ENCODE data around the gene MYPN. TPM values are rescaled to one million over a fixed set of nuclear protein-coding genes. Genes with fewer than 3 reads are reported as not detected.

MYPN gene
- total RNA-seq, 2 donors from 2014 or later: not detected

- no peaks in the 10 kb centered on the region for H3K27me3 ChIP-seq (replicated peaks; ENCODE audit: insufficient read depth)
- no peaks in the 10 kb centered on the region for H3K4me1 ChIP-seq (ENCODE audit: control insufficient read depth in 1 of 2, low read depth in 2 of 2)
- TF ChIP-seq, protein P1, sequence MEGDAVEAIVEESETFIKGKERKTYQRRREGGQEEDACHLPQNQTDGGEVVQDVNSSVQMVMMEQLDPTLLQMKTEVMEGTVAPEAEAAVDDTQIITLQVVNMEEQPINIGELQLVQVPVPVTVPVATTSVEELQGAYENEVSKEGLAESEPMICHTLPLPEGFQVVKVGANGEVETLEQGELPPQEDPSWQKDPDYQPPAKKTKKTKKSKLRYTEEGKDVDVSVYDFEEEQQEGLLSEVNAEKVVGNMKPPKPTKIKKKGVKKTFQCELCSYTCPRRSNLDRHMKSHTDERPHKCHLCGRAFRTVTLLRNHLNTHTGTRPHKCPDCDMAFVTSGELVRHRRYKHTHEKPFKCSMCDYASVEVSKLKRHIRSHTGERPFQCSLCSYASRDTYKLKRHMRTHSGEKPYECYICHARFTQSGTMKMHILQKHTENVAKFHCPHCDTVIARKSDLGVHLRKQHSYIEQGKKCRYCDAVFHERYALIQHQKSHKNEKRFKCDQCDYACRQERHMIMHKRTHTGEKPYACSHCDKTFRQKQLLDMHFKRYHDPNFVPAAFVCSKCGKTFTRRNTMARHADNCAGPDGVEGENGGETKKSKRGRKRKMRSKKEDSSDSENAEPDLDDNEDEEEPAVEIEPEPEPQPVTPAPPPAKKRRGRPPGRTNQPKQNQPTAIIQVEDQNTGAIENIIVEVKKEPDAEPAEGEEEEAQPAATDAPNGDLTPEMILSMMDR (IDR thresholded peaks at IDR 0.05): no peak
- H3K36me3 ChIP-seq: no peaks in the 10 kb centered on the region
- no peak overlapping the region for H3K27ac ChIP-seq
- H3K9me3 ChIP-seq: no peaks in the 10 kb centered on the region
- no peak overlapping the region for H3K4me3 ChIP-seq
- DNase-seq (ENCODE audit: low spot score): no peak
- ATAC-seq (ENCODE audit: insufficient number of reproducible peaks, low FRiP score, low read depth): no peak
Measured at GRCh38 chr10:68142761-68143160, 33.5 kb downstream of the MYPN start.

- Histone ChIP-seq H3K27me3 (replicated peaks; ENCODE audit: insufficient read depth) (no peaks in the 10 kb centered on the region), H3K4me3 (no peak overlapping the region), H3K27ac (no peak overlapping the region), H3K4me1 (ENCODE audit: control insufficient read depth in 1 of 2, low read depth in 2 of 2) (no peaks in the 10 kb centered on the region), H3K9me3 (no peaks in the 10 kb centered on the region), H3K36me3 (no peaks in the 10 kb centered on the region)
- no peak for ATAC-seq (ENCODE audit: insufficient number of reproducible peaks, low FRiP score, low read depth)
- DNase-seq (ENCODE audit: low spot score): no peak
- TF ChIP-seq, protein P1 (IDR thresholded peaks at IDR 0.05): no peak
Measured at GRCh38 chr10:68144709-68145108, 35.4 kb downstream of the MYPN start.

DNA sequence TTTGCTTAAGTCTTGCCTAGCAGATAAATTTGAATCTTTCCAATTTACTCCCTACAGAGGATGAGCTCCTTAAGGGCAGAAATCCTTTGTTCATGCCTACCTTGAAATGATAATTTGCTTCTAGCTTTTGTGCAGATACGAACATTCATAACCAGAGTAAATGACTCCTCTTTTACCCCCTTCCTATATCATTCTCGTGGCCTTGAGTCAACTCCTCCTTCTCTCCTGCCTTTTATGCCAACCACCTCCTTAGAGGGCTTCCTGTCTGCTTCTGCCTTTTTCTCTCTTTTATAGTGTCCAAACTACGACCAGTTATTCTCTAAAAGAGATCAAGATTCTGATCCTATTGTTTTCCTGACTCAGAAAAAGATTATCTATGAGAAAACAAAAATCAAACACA lies 36.4 kb downstream of the MYPN start:
- Histone ChIP-seq H3K9me3 (no peaks in the 10 kb centered on the region), H3K4me1 (ENCODE audit: control insufficient read depth in 1 of 2, low read depth in 2 of 2) (no peaks in the 10 kb centered on the region), H3K36me3 (no peaks in the 10 kb centered on the region), H3K27me3 (replicated peaks; ENCODE audit: insufficient read depth) (no peaks in the 10 kb centered on the region), H3K27ac (no peak overlapping the region), H3K4me3 (no peak overlapping the region)
- no peak for ATAC-seq (ENCODE audit: insufficient number of reproducible peaks, low FRiP score, low read depth)
- DNase-seq (ENCODE audit: low spot score): no peak
- TF ChIP-seq, protein P1 (IDR thresholded peaks at IDR 0.05): no peak

DNA sequence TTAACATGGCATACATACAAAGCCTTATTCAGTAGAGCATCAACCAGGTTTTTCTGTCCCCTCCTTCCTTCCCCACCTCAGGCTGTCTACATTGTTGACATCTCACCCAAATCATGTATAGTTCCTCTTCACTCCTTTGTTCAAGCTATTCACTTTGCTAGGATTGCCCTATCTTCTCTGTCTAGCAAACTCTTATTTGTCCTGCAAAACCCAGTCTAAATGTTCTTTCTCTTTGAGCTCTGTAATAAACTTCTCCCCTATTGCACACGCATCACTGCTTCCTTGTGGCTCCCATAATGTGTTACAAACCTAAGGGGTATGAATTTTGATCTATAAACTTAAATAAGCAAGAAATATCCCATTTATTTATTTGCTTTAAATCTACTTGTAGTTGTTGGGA lies 36.8 kb downstream of the MYPN start:
- H3K9me3 ChIP-seq: no peaks in the 10 kb centered on the region
- no peaks in the 10 kb centered on the region for H3K4me1 ChIP-seq (ENCODE audit: control insufficient read depth in 1 of 2, low read depth in 2 of 2)
- DNase-seq (ENCODE audit: low spot score) (no peak), ATAC-seq (ENCODE audit: insufficient number of reproducible peaks, low FRiP score, low read depth) (no peak)
- H3K27ac ChIP-seq: no peak overlapping the region
- H3K27me3 ChIP-seq (replicated peaks; ENCODE audit: insufficient read depth): no peaks in the 10 kb centered on the region
- H3K4me3 ChIP-seq: no peak overlapping the region
- no peaks in the 10 kb centered on the region for H3K36me3 ChIP-seq
- TF ChIP-seq, protein P1 (IDR thresholded peaks at IDR 0.05): no peak

DNA sequence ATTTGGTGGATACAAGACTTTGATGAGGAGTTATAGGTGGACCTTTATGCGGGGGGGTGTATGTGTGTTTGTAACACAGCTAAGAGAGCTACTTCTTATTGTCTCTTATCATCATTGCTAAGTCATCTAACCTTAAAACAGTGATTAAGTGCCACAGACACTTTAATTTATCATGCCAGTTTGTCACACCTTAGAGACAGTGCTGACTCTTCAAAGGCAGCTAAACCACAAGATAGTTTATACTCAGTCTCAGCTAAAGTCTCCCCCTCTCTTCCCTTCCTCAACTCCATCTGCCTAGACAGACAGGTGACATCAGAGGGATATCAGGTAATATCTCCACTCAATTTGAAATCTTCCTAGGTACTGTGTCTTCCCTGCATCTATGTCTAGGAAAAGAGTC lies 42.2 kb downstream of the MYPN start:
- Histone ChIP-seq H3K4me1 (ENCODE audit: control insufficient read depth in 1 of 2, low read depth in 2 of 2) (peaks cover 0 to 13% of the 10 kb centered on the region in 2 donors), H3K27me3 (replicated peaks; ENCODE audit: insufficient read depth) (no peaks in the 10 kb centered on the region), H3K9me3 (no peaks in the 10 kb centered on the region), H3K36me3 (no peaks in the 10 kb centered on the region), H3K27ac (no peak overlapping the region), H3K4me3 (no peak overlapping the region)
- DNase-seq (ENCODE audit: low spot score): no peak
- ATAC-seq (ENCODE audit: insufficient number of reproducible peaks, low FRiP score, low read depth): no peak
- TF ChIP-seq, protein P1 (IDR thresholded peaks at IDR 0.05): no peak
